Hepatocyte (in vitro differentiated cells): ENCODE data around the gene ZNF462.

ENCODE experiments used
- EZH2 ChIP-seq: fragments of 200-600 bp; sonication (generic); IDR thresholded peaks from 2 replicates; pipeline ENCODE4 v1.6.1; 2016; ENCODE audit warnings: antibody characterized with exemption, mild to moderate bottlenecking, borderline replicate concordance
- EZH2phosphoT487 ChIP-seq: fragments of 200-600 bp; sonication (generic); IDR thresholded peaks from one replicate; pipeline ENCODE4 v1.6.1; 2018; ENCODE audit warnings: antibody characterized with exemption, mild to moderate bottlenecking, low read depth, moderate library complexity; ENCODE audit not compliant: unreplicated experiment, severe bottlenecking
- TF ChIP-seq, protein P1 (sequence below): fragments of 200-600 bp; sonication (generic); IDR thresholded peaks from 2 replicates; pipeline ENCODE4 v1.5.1; 2016; ENCODE audit warnings: antibody characterized with exemption, mild to moderate bottlenecking; ENCODE audit not compliant: poor library complexity

GRCh38 chr9:106862110-106862820 lies 701 bp upstream of the ZNF462 start:
- TF ChIP-seq, protein P1, sequence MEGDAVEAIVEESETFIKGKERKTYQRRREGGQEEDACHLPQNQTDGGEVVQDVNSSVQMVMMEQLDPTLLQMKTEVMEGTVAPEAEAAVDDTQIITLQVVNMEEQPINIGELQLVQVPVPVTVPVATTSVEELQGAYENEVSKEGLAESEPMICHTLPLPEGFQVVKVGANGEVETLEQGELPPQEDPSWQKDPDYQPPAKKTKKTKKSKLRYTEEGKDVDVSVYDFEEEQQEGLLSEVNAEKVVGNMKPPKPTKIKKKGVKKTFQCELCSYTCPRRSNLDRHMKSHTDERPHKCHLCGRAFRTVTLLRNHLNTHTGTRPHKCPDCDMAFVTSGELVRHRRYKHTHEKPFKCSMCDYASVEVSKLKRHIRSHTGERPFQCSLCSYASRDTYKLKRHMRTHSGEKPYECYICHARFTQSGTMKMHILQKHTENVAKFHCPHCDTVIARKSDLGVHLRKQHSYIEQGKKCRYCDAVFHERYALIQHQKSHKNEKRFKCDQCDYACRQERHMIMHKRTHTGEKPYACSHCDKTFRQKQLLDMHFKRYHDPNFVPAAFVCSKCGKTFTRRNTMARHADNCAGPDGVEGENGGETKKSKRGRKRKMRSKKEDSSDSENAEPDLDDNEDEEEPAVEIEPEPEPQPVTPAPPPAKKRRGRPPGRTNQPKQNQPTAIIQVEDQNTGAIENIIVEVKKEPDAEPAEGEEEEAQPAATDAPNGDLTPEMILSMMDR = no peak
- no peak for TF ChIP-seq EZH2phosphoT487
- no peak for TF ChIP-seq EZH2
